ENCODE measurements around the gene GPSM3.
"Not testable (repeated sequence)": the region's sequence is repeated elsewhere in the genome, so short reads cannot be mapped to it uniquely, and the experiment has no call there.

The GPSM3 gene

GRCh38 chr6:32200711-32201475, 8.4 kb upstream of the GPSM3 start:
- DNase-seq, result no peak

- no peak for DNase-seq
Observed at GRCh38 chr6:32198866-32199265, 6.4 kb upstream of the GPSM3 start.

GRCh38 chr6:32198345-32198696, 5.9 kb upstream of the GPSM3 start:
- DNase-seq, result no peak

- no peak for DNase-seq
Observed at GRCh38 chr6:32196682-32197616, 4.5 kb upstream of the GPSM3 start.

GRCh38 chr6:32195902-32196681, 3.6 kb upstream of the GPSM3 start:
- peak; percentile 62 for DNase-seq

GRCh38 chr6:32195652-32195901, 3.1 kb upstream of the GPSM3 start:
- DNase-seq, result peak; percentile 100

- DNase-seq, result no peak
Observed at GRCh38 chr6:32194825-32195651, 2.6 kb upstream of the GPSM3 start.

- DNase-seq, result no peak
Observed at GRCh38 chr6:32194388-32194787, 1.9 kb upstream of the GPSM3 start.

- DNase-seq, result not testable (repeated sequence)
Observed at GRCh38 chr6:32193096-32193495, 653 bp upstream of the GPSM3 start.

GRCh38 chr6:32191696-32192607, 491 bp downstream of the GPSM3 start:
- no peak for DNase-seq

GRCh38 chr6:32190911-32191677, 1.3 kb downstream of the GPSM3 start:
- no peak for DNase-seq

GRCh38 chr6:32190054-32190851, 2.2 kb downstream of the GPSM3 start, which contains the start of gene PBX2:
PBX2 (minus strand) TSS chr6:32190202; CDS start chr6:32189915, 287 bp downstream.
- DNase-seq, result peak; percentile 85

GRCh38 chr6:32189742-32190053, 2.7 kb downstream of the GPSM3 start:
- no peak for DNase-seq

GRCh38 chr6:32189069-32189741, 3.2 kb downstream of the GPSM3 start:
- no peak for DNase-seq

- no peak for DNase-seq
Observed at GRCh38 chr6:32188381-32189068, 3.9 kb downstream of the GPSM3 start.

GRCh38 chr6:32187725-32188380, 4.6 kb downstream of the GPSM3 start:
- not testable (repeated sequence) for DNase-seq

- DNase-seq, result no peak
Observed at GRCh38 chr6:32187009-32187709, 5.3 kb downstream of the GPSM3 start.
